HepG2 (cell line): ENCODE measurements around the gene TPCN2.

Source experiments
- CREB1 ChIP-seq, 2 experiments: fragments of 450-650 bp in 1 of 2; IDR thresholded peaks; 2 replicates each; pipeline ENCODE4 v1.6.1; 2016 to 2017; ENCODE audit warnings: control low read depth in 1 of 2, mild to moderate bottlenecking in 1 of 2, missing compliant biosample characterization in 1 of 2, missing genetic modification characterization in 1 of 2
- DMAP1 ChIP-seq: IDR thresholded peaks from 2 replicates; pipeline ENCODE4 v1.6.1; 2016
- E2F2 ChIP-seq: sonication (generic); formaldehyde crosslinking; IDR thresholded peaks from 2 replicates; pipeline ENCODE4 v1.4.0; 2020; ENCODE audit warnings: missing genetic modification reagents, borderline replicate concordance
- ELF1 ChIP-seq: sonication (generic); formaldehyde crosslinking; IDR thresholded peaks from 2 replicates; pipeline ENCODE4 v1.4.0; 2020; ENCODE audit warnings: missing genetic modification reagents
- ELK4 ChIP-seq: sonication (generic); formaldehyde crosslinking; IDR thresholded peaks from 2 replicates; pipeline ENCODE4 v1.9.0; 2021; ENCODE audit warnings: missing genetic modification reagents, borderline replicate concordance
- POLR2A ChIP-seq, 2 experiments: IDR thresholded peaks; 2 replicates each; pipeline ENCODE4 v1.6.1; 2011; ENCODE audit warnings: low read depth in 2 of 2, low read length in 2 of 2, mild to moderate bottlenecking in 1 of 2, moderate library complexity in 1 of 2; ENCODE audit not compliant: insufficient read depth in 1 of 2
- SMC3 ChIP-seq: IDR thresholded peaks from 2 replicates; pipeline ENCODE4 v1.6.1; 2011; ENCODE audit warnings: low read length, improper control_type of control experiment
- TAF1 ChIP-seq: sonication (generic); formaldehyde crosslinking; IDR thresholded peaks from 2 replicates; pipeline ENCODE4 v1.4.0; 2020; ENCODE audit warnings: missing genetic modification reagents
- ZNF557 ChIP-seq: sonication (generic); formaldehyde crosslinking; IDR thresholded peaks from 2 replicates; pipeline ENCODE4 v1.4.0; 2020; ENCODE audit warnings: missing genetic modification reagents
- ZNF629 ChIP-seq: sonication (generic); formaldehyde crosslinking; conservative IDR thresholded peaks from 2 replicates; pipeline ENCODE4 v1.5.0; 2020; ENCODE audit warnings: missing genetic modification reagents
- TF ChIP-seq, protein P1 (sequence below): sonication (generic); formaldehyde crosslinking; IDR thresholded peaks from 2 replicates; pipeline ENCODE4 v1.5.0; 2020; ENCODE audit warnings: missing genetic modification reagents

- no peak for TF ChIP-seq E2F2
- TF ChIP-seq TAF1: no peak
- no peak for TF ChIP-seq ELF1 (CRISPR knock-in tag)
- TF ChIP-seq ZNF557 (CRISPR knock-in tag): no peak
- TF ChIP-seq CREB1 (IDR thresholded peaks at IDR 0.05): no peak
- TF ChIP-seq CREB1 (CRISPR knock-in tag; IDR thresholded peaks at IDR 0.05): no peak
- TF ChIP-seq SMC3: no peak
- TF ChIP-seq ZNF629 (CRISPR knock-in tag): no peak
- TF ChIP-seq DMAP1 (CRISPR knock-in tag): no peak
- TF ChIP-seq ELK4 (CRISPR knock-in tag): no peak
- TF ChIP-seq, protein P1, sequence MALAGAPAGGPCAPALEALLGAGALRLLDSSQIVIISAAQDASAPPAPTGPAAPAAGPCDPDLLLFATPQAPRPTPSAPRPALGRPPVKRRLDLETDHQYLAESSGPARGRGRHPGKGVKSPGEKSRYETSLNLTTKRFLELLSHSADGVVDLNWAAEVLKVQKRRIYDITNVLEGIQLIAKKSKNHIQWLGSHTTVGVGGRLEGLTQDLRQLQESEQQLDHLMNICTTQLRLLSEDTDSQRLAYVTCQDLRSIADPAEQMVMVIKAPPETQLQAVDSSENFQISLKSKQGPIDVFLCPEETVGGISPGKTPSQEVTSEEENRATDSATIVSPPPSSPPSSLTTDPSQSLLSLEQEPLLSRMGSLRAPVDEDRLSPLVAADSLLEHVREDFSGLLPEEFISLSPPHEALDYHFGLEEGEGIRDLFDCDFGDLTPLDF (CRISPR knock-in tag): no peak
- no peak for TF ChIP-seq POLR2A (IDR thresholded peaks at IDR 0.05; ENCODE audit: insufficient read depth in 1 of 2, low read depth in 2 of 2, low read length in 2 of 2)
These were observed 26.5 kb upstream of the TPCN2 start for GRCh38 chr11:69022260-69022659.
